NOMO-1 treated with DMSO at 0.1 percent for 48 hours (cell line): Measurements from ENCODE around the gene ANKRD1.
"Not testable (repeated sequence)": the region's sequence is repeated elsewhere in the genome, so short reads cannot be mapped to it uniquely, and the experiment has no call there.

ENCODE experiments used
- DNase-seq: peaks from one replicate; lab custom pipeline; 2025; ENCODE audit not compliant: unreplicated experiment; lab: John Stamatoyannopoulos, UW

Gene ANKRD1

GRCh38 chr10:90920986-90921666, at the start of gene ANKRD1:
TSS of gene ANKRD1 (minus strand) at chr10:90921087. CDS start at chr10:90921027, 60 bp downstream.
- no peak for DNase-seq

DNA sequence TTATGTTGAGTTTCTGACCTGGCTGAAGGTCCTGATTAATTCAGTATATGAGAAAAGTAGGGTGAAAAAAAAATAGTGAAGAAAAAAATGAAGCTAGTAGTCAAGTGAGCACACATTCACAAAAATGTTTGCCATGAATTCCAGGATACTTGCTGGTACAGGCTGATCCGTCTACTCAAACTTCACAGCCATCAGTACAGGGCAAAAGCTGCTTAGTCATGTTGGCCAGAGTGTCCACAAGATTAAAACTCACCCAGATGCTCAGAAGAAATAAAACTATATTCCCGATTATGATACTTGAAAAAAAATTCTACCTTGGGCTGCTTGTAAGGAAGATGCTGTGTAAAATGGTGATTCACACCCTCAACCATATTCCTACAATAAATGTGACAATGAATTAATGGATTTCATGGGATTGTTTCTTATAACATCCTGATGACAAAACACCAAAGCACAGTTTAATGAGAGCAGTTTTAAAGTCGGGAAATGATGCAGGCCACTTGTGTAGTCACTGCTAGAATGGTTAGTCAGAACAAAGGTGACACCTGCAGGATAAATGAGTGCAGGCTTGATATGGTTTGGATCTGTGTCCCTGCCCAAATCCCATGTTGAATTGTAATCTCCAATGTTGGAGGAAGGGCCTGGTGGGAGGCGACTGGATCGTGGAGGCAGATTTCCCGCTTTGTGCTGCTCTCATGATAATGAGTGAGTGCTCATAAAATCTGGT, 49.2 kb upstream of the ANKRD1 start:
- no peak for DNase-seq

GRCh38 chr10:90969121-90969534, 48.2 kb upstream of the ANKRD1 start:
- no peak for DNase-seq

GRCh38 chr10:90968328-90969081, 47.6 kb upstream of the ANKRD1 start:
- DNase-seq, result no peak

DNA sequence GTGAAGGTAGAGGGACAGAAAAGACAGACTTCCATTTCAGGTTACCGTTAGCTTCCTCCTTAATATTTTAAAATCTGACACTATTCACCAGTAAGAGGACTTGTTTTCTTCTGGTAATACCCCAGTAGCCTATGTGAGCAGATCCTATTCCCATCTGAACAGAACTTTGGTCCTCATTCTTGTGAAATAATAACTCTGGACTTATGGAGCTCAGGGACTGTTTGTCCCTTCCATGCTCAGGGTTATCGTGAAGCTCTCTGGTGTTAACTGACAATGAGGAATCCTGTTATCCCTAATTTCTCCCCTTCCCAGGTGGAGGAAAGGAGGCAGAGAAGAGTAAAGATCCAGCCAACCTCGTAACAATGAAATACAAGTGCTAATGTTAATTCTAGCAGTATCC, 47.0 kb upstream of the ANKRD1 start:
- DNase-seq, result no peak

DNA sequence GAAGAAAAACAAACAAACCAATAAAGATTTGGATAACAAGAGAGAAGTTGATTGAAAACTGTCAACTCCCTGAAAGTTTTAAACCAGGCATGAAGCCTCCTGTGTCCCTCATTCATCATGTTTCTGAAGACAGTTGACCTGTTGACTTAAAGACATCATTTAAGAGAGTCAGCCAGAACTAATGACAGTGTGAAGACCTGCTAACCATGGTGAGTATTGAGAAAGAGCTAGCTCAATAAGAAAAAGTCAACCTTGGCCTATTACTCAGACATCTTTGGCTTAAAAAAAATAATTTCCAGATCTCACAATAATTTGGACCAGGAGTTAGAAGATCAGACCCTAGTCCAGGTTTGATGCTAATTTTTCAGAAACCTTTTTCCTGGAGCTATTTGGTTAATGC, 45.3 kb upstream of the ANKRD1 start:
- DNase-seq, result no peak

GRCh38 chr10:90965720-90966119, 44.8 kb upstream of the ANKRD1 start:
- no peak for DNase-seq

DNA sequence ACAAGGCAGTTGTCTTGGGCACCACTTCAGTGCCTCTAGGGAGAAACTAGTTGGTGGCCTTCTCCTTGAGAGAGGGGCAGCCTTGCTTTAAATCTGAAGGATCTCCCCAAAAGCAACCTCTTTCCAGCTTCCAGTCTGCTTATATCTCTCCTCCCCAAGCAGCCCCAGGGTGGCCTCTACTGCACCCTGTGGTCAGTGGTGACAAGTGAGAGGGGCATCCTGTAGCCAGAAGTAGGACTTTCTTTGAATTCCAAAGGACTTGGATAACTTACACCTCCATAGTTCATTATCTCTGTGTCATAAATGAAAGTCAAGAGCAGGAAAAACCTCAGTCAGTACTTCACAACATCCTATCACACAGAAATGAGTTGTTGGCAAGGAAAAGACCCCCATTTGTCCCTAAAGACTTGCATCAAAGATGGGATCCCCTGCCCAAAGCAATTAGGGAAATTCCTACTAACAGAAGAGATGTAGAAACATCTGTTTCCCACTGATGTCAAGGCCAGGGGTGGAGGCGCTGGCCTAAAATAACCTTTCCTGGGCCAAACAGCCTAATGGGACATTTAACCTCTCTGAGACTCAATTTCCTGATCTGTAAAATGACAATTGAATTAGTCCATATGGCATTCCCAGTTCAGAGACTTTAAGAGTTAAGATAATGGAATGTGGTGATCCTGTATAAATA, 44.0 kb upstream of the ANKRD1 start:
- DNase-seq, result no peak

DNA sequence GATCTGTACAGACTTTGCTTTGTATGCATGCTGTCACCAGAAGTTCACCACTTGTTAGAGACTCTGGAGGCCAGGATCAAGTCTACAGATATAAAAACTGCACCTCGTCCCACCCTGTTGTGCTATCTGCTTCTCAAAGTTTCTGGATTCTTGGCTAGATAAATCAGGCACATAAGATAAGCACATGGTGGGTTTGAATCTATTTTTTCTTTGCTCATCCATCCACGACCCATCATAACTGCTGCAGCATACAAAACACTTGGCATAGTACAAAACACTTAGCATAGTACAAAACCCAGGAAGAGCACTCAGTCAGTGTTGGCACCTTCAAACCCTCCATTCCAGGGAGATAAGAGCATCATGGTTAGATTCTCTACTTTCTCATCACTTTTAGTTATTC, 42.4 kb upstream of the ANKRD1 start:
- no peak for DNase-seq

- no peak for DNase-seq
These were observed 39.5 kb upstream of the ANKRD1 start for GRCh38 chr10:90960355-90960814.

- DNase-seq, result no peak
These were observed 38.9 kb upstream of the ANKRD1 start for GRCh38 chr10:90959826-90960225.

- no peak for DNase-seq
These were observed 37.9 kb upstream of the ANKRD1 start for GRCh38 chr10:90958781-90959180.

- no peak for DNase-seq
These were observed 26.4 kb upstream of the ANKRD1 start for GRCh38 chr10:90947030-90947960.

DNA sequence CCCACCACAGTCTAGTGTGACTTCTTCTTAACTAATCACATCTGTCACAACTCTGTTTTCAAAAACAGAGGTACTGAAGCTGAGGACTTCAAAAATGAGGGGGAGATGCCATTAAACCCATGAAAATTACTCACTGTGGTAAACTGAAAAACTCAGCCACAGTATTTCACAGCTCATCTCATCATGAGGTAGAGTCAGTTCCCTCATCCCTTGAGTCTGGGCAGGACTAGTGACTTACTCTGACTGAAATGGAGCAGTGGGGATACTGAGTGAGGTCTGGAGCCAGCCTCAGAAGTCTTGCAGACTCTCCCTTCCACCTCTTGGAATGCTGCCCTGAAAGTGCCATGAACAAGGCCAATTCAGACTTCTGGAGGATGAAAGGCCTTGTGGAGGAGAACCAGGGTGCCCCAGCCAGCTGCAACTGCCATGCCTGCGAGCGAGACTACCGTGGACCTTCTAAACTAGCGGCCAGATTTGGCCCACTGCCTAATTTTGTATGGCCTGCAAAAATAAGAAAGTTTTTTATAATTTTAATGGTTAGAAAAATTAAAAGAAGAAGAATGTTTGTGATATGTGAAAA, 24.7 kb upstream of the ANKRD1 start:
- no peak for DNase-seq

DNA sequence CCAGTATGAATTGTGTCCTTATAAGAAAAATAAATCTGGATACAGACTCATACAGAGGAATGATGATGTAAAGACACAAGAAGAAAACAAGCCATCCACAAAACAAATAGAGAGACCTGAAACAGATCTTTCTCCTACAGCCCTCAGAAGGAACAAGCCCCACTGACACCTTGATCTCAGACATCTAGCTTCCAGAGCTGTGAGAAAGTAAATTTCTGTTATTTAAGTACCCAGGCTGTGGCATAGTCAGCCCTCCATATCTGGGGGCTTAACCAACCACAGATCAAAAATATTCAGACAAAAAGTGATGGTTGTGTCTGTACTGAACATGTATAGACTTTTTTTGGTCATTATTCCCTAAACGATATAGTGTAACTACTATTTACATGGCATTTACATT, 23.9 kb upstream of the ANKRD1 start:
- no peak for DNase-seq

DNA sequence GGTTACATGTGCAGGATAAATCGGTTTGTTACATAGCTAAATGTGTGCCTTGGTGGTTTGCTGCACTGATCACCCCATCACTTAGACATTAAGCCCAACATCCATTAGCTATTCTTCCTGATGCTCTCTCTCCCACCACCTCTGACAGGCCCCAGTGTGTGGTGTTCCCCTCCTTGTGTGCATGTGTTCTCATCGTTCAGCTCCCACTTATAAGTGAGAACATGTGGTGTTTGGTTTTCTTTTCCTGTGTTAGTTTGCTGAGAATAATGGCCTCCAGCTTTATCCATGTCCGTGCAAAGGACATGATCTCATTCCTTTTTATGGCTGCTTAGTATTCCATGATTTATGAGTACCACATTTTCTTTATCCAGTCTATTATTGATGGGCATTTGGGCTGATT, 22.1 kb upstream of the ANKRD1 start:
- DNase-seq, result not testable (repeated sequence)

DNA sequence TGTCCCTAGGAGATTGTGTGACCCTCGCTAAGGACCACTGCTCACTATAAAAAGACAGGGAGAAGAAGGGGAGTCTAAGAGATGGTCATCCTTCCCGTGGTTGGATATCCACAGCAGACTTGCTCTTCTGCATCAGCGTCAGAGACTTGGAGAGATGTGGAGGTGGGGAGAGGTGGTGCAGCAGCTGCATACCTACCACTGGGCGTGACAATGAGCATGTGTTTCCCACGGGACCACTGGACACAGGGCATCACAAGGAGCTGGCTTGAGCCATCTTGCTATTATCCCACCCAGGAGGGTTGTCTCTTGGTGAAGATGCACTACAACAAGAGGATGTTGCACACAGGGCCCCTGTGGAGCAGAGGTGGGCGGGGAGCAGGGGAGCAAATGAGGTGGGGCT, 18.8 kb upstream of the ANKRD1 start:
- DNase-seq, result no peak

DNA sequence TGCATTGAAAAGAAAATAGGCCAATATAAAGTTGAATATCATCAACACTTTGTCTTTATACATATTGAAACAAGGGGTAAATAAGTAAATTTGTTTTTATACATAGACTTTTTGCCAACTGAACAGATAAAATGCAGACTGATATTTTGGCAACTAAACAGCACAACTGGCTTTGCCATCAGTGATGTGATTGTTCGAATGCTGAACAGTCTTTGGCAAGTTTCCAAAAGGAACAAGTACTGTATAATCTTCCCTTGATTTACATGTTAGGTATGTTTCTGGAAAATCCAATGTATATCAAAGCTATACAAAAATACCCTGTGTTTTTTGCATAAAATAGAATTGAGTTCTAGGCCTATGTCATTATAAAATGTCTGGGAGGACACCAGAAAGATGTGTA, 18.2 kb upstream of the ANKRD1 start:
- no peak for DNase-seq

DNA sequence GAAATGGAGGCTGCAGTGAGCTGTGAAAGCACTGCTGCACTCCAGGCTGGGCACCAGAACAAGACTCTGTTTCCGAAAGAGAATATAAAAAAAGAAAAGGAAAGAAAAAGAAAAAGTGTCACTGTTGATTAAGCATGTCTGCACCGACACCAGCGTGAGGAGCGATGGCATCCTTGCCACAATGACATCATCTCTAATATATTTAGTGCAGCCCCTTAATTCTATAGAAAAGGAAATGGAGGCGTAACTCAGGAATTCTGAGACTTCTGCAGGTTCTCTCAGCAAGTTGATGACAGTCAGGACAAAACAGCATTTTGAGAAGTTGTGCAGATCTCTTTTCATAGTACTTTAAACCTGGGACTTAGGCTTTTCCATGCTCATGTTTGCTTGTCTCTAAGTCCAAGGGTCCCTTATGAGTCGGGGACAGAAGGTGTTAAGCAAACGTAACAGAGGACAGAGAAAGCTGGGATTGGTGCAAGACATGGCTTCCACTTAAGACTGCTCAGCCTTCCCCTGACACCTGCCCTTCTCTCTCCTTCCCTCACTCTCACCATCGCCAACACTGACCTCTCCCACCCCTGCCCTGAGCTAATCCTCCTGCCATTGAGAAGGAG, 16.9 kb upstream of the ANKRD1 start:
- no peak for DNase-seq
